NCI-H748 treated with DMSO at 0.1 percent for 48 hours (cell line): ENCODE measurements around the gene IPO9.

Experiments
- DNase-seq: peaks from one replicate; lab custom pipeline; 2025; lab: John Stamatoyannopoulos, UW

The IPO9 gene

DNA sequence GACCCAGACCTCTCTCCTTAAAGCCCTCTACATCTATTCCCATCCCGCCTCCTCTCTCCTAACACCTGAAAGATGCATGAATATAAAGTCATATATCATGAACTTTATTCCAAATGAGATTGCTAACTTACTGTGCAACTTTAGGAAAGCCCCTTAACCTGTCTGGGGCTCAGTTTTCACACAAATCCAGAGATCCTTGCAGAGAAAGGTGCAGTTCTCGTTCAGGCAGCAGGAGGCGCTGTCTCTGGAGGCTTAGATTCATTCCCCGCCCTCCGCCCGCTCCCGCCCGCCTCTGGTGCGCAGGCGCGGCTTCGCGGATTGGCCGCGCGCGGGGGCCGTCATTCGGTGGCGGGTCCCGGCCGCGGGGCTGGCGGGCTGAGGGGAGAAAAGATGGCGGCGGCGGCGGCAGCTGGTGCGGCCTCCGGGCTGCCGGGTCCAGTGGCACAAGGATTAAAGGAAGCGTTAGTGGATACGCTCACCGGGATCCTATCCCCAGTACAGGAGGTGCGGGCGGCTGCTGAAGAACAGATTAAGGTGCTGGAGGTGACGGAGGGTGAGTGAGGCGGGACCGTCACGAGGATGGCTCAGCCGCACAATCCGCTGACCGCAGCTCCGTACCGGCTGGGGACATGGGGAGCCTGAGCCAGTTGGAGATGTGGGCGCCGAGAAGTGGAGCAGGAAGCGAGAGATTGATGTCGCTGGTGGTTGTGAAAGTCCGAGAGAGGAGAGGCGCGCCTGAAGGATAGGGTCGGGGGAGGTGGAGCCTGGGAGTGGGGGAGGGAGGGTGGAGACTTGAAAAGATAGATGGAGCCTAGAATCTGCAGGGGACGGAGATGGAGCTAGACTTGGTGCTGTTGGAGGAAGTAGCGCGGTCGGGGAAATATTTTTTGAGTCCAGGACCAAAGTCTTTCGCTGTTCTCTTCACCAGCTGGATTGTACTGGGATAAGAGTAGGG is at the start of gene IPO9:
TSS of gene IPO9 (plus strand) at position 338 of the 955 bp plus-strand sequence. CDS start at position 391, 53 bp downstream.
- DNase-seq: peak; percentile 83

GRCh38 chr1:201779351-201779880 is 49.5 kb upstream of the IPO9 start:
- DNase-seq: no peak

GRCh38 chr1:201780952-201781351 is 48.0 kb upstream of the IPO9 start:
- no peak for DNase-seq

- no peak for DNase-seq
Observed at GRCh38 chr1:201781437-201781836, 47.5 kb upstream of the IPO9 start.

DNA sequence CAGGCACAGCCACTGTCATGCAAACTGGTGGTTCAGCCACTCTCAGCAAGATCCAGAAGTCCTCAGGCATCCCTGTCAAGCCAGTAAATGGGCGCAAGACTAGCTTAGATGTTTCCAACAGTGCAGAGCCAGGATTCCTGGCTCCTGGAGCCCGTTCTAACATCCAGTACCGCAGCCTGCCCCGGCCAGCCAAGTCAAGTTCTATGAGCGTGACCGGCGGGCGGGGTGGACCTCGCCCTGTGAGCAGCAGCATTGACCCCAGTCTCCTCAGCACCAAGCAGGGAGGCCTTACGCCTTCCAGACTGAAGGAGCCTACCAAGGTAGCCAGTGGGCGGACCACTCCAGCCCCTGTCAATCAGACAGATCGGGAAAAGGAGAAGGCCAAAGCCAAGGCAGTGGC is 46.6 kb upstream of the IPO9 start:
- DNase-seq: no peak

- DNase-seq: no peak
Observed at GRCh38 chr1:201783058-201783457, 45.9 kb upstream of the IPO9 start.

- no peak for DNase-seq
Observed at GRCh38 chr1:201783572-201783971, 45.4 kb upstream of the IPO9 start.

GRCh38 chr1:201785291-201785690 is 43.7 kb upstream of the IPO9 start:
- no peak for DNase-seq

GRCh38 chr1:201786824-201787223 is 42.1 kb upstream of the IPO9 start:
- DNase-seq: no peak

- DNase-seq: no peak
Observed at GRCh38 chr1:201788296-201788695, 40.7 kb upstream of the IPO9 start.

DNA sequence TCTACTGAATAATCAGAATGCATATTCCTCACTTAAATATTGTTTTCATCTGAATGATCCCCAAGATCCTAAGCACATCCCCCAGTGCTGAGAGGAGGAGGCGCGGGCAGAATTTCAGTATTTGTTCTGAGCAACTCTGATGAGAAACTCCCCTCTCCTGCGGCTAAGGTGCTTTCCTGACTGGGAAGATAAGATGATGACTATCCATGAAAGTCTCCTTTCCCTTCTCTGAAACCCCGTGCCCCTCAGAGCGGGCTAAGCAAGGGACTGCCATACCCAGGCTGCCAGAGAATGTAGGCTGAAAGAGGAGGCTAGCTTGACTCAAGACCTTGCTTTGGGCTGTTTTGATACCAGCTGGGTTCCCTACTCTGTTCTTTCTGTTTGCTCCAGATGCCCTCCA is 39.7 kb upstream of the IPO9 start:
- DNase-seq: no peak

DNA sequence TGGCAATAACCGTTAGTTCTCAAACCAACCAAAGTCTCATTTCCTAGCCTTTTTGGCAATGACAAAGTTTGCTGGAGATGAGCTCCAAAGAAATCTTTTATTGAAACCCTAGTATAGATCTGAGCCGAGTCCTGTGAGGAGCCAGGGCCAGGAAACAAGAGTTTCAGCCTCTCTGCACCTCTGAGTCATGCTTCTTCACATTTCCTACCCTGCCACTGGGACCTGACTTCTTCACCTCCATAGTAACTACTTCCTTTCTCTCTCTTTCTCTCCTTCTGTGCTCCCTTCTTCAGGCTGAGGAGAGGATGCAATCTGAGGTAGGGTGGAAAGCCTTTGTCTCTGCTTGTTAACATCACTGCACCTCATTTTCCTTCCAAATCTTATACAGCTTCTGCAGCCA is 38.7 kb upstream of the IPO9 start:
- DNase-seq: no peak

- no peak for DNase-seq
Observed at GRCh38 chr1:201791051-201791778, 37.7 kb upstream of the IPO9 start.

DNA sequence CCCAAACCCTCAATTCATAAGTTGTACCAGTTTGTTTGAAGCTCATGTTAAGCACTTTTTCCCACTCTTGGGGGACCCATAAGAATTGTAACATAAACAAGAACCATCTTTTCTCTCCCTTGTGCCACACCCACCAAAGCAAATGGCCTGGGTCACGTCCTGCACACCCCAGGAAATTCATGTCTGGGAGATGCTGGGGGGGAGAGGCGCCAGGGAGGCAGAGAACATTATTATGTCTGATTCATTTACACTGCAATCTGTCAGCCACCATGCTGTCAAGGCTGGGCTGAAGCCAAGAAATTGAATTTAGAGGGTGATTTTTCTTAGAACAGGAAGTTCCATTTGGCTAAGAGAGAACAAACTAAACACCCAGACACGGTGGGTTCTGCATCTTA is 37.2 kb upstream of the IPO9 start:
- DNase-seq: no peak

GRCh38 chr1:201792534-201793305 is 36.2 kb upstream of the IPO9 start:
- peak; percentile 39 for DNase-seq

DNA sequence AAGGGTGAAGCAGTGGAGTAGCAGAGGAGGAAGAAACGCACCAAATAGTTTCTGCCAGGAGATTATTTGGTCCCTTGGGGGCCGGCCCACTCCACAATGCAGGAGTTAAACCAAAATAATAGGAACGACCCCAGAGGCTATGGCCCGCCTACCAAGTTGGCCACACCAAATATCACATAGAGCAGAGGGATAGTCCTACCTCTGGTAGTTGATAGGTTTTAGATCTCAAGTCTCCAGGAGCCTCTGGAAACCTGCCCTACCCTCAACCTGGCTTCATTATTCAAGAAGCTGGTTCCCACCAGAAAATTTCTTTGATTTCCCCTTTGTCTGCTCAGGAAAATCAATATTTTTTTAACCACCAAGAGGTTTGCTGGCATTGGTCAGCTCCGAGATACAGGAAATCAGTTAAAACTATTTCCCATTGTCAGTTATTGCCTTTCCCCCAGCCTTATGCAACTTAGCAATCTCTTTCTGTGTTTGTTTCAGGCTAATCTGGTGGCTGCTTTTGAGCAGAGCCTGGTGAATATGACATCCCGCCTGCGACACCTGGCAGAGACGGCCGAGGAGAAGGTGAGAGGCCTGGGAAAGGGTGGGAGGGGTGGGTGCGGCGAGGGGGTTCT is 35.5 kb upstream of the IPO9 start:
- no peak for DNase-seq

- DNase-seq: no peak
Observed at GRCh38 chr1:201795066-201795465, 33.9 kb upstream of the IPO9 start.

DNA sequence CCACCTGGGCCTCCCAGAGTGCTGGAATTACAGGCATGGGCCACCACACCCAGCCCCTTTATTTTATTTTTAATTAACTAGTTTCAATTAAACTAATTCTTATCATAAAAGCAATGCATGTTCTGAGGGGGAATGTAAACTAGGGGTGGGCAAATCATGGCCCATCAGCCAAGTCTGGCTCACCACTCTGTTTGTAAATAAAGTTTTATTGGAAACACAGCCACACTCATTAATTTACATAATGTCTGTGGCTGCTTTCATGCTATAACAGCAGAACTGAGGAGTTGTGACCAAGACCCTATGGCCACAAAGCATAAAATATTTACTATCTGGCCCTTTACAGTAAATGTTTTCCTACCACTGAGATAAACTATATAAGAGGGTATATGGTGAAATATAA is 28.7 kb upstream of the IPO9 start:
- no peak for DNase-seq

GRCh38 chr1:201806801-201807200 is 22.2 kb upstream of the IPO9 start:
- no peak for DNase-seq

GRCh38 chr1:201807958-201808632 is 20.9 kb upstream of the IPO9 start:
- DNase-seq: no peak

GRCh38 chr1:201808633-201808990 is 20.3 kb upstream of the IPO9 start:
- no peak for DNase-seq
